Measurements from ENCODE around the gene DOC2B. TPM values are rescaled to one million over a fixed set of nuclear protein-coding genes. Genes with fewer than 3 reads are reported as not detected.

The DOC2B gene
- polyA plus RNA-seq, 1 donor (not counting 4 experiments of a cell fraction or from before 2014, with no cell fraction given): not detected

- Histone ChIP-seq H3K27me3 (ENCODE audit: control insufficient read depth, extremely low read depth, insufficient read depth, low read length) (peaks cover 2% of the 10 kb centered on the region), H4K20me1 (ENCODE audit: control insufficient read depth, extremely low read depth, insufficient read depth, low read length) (no peaks in the 10 kb centered on the region), H3K27ac (ENCODE audit: control insufficient read depth, insufficient read depth, low read length) (no peak overlapping the region), H3K9ac (ENCODE audit: control insufficient read depth, extremely low read depth, insufficient read depth, low read length) (no peak overlapping the region), H3K79me2 (ENCODE audit: control insufficient read depth, insufficient read depth, low read length) (no peaks in the 10 kb centered on the region), H2AFZ (ENCODE audit: control insufficient read depth, low read length) (no peak overlapping the region), H3K4me1 (ENCODE audit: control insufficient read depth, extremely low read depth, insufficient read depth, low read length) (no peaks in the 10 kb centered on the region), H3K4me2 (ENCODE audit: control insufficient read depth, extremely low read depth, insufficient read depth, low read depth, low read length) (no peak overlapping the region), H3K4me3 (ENCODE audit: control insufficient read depth in 2 of 3, extremely low read depth in 1 of 3, insufficient read depth in 2 of 3, low read depth in 1 of 3, low read length in 3 of 3) (no peak overlapping the region), H3K9me3 (ENCODE audit: control insufficient read depth, low read depth, low read length) (no peaks in the 10 kb centered on the region), H3K9me1 (ENCODE audit: control insufficient read depth, extremely low read depth, insufficient read depth, low read length) (no peaks in the 10 kb centered on the region), H3K36me3 (ENCODE audit: control insufficient read depth in 2 of 2, extremely low read depth in 1 of 2, insufficient read depth in 2 of 2, low read length in 2 of 2) (no peaks in the 10 kb centered on the region)
- dilution Hi-C loops (cut with MboI; ENCODE audit: extremely low pct_ligation_motif_present, low sequenced_read_pairs): no loop called here
- no peak for TF ChIP-seq EZH2 (IDR thresholded peaks at IDR 0.05; ENCODE audit: low read length)
- no peak for TF ChIP-seq CTCF (optimal IDR thresholded peaks at IDR 0.05 in 1 of 3, IDR thresholded peaks at IDR 0.05 in 1 of 3, conservative IDR thresholded peaks at IDR 0.05 in 1 of 3; ENCODE audit: extremely low read depth in 1 of 3, insufficient read depth in 2 of 3, low read length in 3 of 3)
- no peak for DNase-seq (ENCODE audit: low read depth, low spot score)
- no peak for FAIRE-seq
Measured at GRCh38 chr17:172401-172800, 9.0 kb downstream of the DOC2B start.

GRCh38 chr17:171871-172270 lies 9.6 kb downstream of the DOC2B start:
- dilution Hi-C loops (cut with MboI; ENCODE audit: extremely low pct_ligation_motif_present, low sequenced_read_pairs): no loop called here

More at GRCh38 chr17:171871-172270, 9.6 kb downstream of the DOC2B start:
- H3K27me3 ChIP-seq (ENCODE audit: control insufficient read depth, extremely low read depth, insufficient read depth, low read length): no peaks in the 10 kb centered on the region
- H2AFZ ChIP-seq (ENCODE audit: control insufficient read depth, low read length): no peak overlapping the region
- H3K4me1 ChIP-seq (ENCODE audit: control insufficient read depth, extremely low read depth, insufficient read depth, low read length): no peaks in the 10 kb centered on the region
- FAIRE-seq (no peak), DNase-seq (ENCODE audit: low read depth, low spot score) (no peak)
- H4K20me1 ChIP-seq (ENCODE audit: control insufficient read depth, extremely low read depth, insufficient read depth, low read length): no peaks in the 10 kb centered on the region
- no peaks in the 10 kb centered on the region for H3K9me1 ChIP-seq (ENCODE audit: control insufficient read depth, extremely low read depth, insufficient read depth, low read length)
- H3K4me3 ChIP-seq (ENCODE audit: control insufficient read depth in 2 of 3, extremely low read depth in 1 of 3, insufficient read depth in 2 of 3, low read depth in 1 of 3, low read length in 3 of 3): no peak overlapping the region
- no peaks in the 10 kb centered on the region for H3K79me2 ChIP-seq (ENCODE audit: control insufficient read depth, insufficient read depth, low read length)
- no peak overlapping the region for H3K4me2 ChIP-seq (ENCODE audit: control insufficient read depth, extremely low read depth, insufficient read depth, low read depth, low read length)
- no peak for TF ChIP-seq CTCF (optimal IDR thresholded peaks at IDR 0.05 in 1 of 3, IDR thresholded peaks at IDR 0.05 in 1 of 3, conservative IDR thresholded peaks at IDR 0.05 in 1 of 3; ENCODE audit: extremely low read depth in 1 of 3, insufficient read depth in 2 of 3, low read length in 3 of 3)
- no peak for TF ChIP-seq EZH2 (IDR thresholded peaks at IDR 0.05; ENCODE audit: low read length)
- H3K36me3 ChIP-seq (ENCODE audit: control insufficient read depth in 2 of 2, extremely low read depth in 1 of 2, insufficient read depth in 2 of 2, low read length in 2 of 2): no peaks in the 10 kb centered on the region
- H3K9me3 ChIP-seq (ENCODE audit: control insufficient read depth, low read depth, low read length): no peaks in the 10 kb centered on the region
- no peak overlapping the region for H3K27ac ChIP-seq (ENCODE audit: control insufficient read depth, insufficient read depth, low read length)
- no peak overlapping the region for H3K9ac ChIP-seq (ENCODE audit: control insufficient read depth, extremely low read depth, insufficient read depth, low read length)
